OCI-LY7 (cell line): ENCODE measurements around the gene PRKD3. TPM values are rescaled to one million over a fixed set of nuclear protein-coding genes. Genes with fewer than 3 reads are reported as not detected.

Experiments used
- BruUV-seq: library from RNA; stranded (reverse); fragments of 400-500 nt; replicated peaks from 2 replicates; lab custom pipeline; 2021; lab: Mats Ljungman, UMichigan
- CTCF ChIA-PET: fragments of 300-600 bp; sonication (Branson Sonifier 250); formaldehyde crosslinking; loops from one replicate; lab custom pipeline; 2022; ENCODE audit warnings: antibody characterized with exemption; ENCODE audit not compliant: unreplicated experiment; lab: Charles Lee
- POLR2A ChIA-PET: fragments of 300-600 bp; sonication (Branson Sonifier 250); formaldehyde crosslinking; loops from one replicate; lab custom pipeline; 2022; ENCODE audit warnings: antibody characterized with exemption; lab: Charles Lee
- DNase-seq: peaks from one replicate; pipeline ENCODE4 v3.0.0-alpha.2; 2015; ENCODE audit warnings: low spot score
- H2AFZ ChIP-seq: fragments of 200-600 bp; sonication (generic), shearing (Covaris generic); 2 replicates; pipeline ENCODE4 v1.6.1; 2014; ENCODE audit warnings: mild to moderate bottlenecking, antibody characterized with exemption, low read length, moderate library complexity
- H3K27ac ChIP-seq: fragments of 200-600 bp; sonication (generic); 2 replicates; pipeline ENCODE4 v1.5.1; 2014; ENCODE audit warnings: mixed run types, low read depth, mild to moderate bottlenecking, moderate library complexity, low read length, inconsistent platforms; ENCODE audit not compliant: poor library complexity, severe bottlenecking
- H3K36me3 ChIP-seq: fragments of 200-600 bp; sonication (generic); 2 replicates; pipeline ENCODE4 v1.6.1; 2014; ENCODE audit warnings: mild to moderate bottlenecking, antibody characterized with exemption, low read length, moderate library complexity, mixed read lengths; ENCODE audit not compliant: insufficient read depth
- H3K4me1 ChIP-seq: fragments of 200-600 bp; sonication (generic); 2 replicates; pipeline ENCODE4 v1.5.1; 2014; ENCODE audit warnings: mild to moderate bottlenecking, low read length; ENCODE audit not compliant: insufficient read depth, poor library complexity, severe bottlenecking
- H3K4me2 ChIP-seq: fragments of 200-600 bp; sonication (generic); 2 replicates; pipeline ENCODE4 v1.6.1; 2014; ENCODE audit warnings: mild to moderate bottlenecking, low read length
- H3K4me3 ChIP-seq: fragments of 200-600 bp; sonication (generic); 2 replicates; pipeline ENCODE4 v1.5.1; 2014; ENCODE audit warnings: mild to moderate bottlenecking, low read depth, low read length; ENCODE audit not compliant: poor library complexity, severe bottlenecking
- H3K79me2 ChIP-seq: fragments of 200-600 bp; sonication (generic); 2 replicates; pipeline ENCODE4 v1.6.1; 2016; ENCODE audit warnings: low read depth, mild to moderate bottlenecking, low read length, moderate library complexity, mixed read lengths; ENCODE audit not compliant: insufficient read depth
- H3K9me2 ChIP-seq: fragments of 200-600 bp; sonication (generic); 2 replicates; pipeline ENCODE4 v1.6.1; 2016; ENCODE audit warnings: mild to moderate bottlenecking, low read length, mixed read lengths; ENCODE audit not compliant: insufficient read depth
- H3K9me3 ChIP-seq: fragments of 200-600 bp; sonication (generic); 2 replicates; pipeline ENCODE4 v1.6.1; 2014; ENCODE audit warnings: mild to moderate bottlenecking, mixed run types, low read length, mixed read lengths
- H4K20me1 ChIP-seq: fragments of 200-600 bp; sonication (generic); 2 replicates; pipeline ENCODE4 v1.6.1; 2014; ENCODE audit warnings: mild to moderate bottlenecking, antibody characterized with exemption, low read length, moderate library complexity, mixed read lengths; ENCODE audit not compliant: insufficient read depth
- CTCF ChIP-seq: fragments of 200-600 bp; sonication (generic); conservative IDR thresholded peaks from 2 replicates; pipeline ENCODE4 v1.5.1; 2014; ENCODE audit warnings: mild to moderate bottlenecking, antibody characterized with exemption, low read length, moderate library complexity, mixed read lengths
- EZH2phosphoT487 ChIP-seq: fragments of 200-600 bp; sonication (generic); IDR thresholded peaks from 2 replicates; pipeline ENCODE4 v1.6.1; 2018; ENCODE audit warnings: low read depth, borderline replicate concordance, mild to moderate bottlenecking, mixed run types, antibody characterized with exemption, low read length, moderate library complexity, mixed read lengths
- intact Hi-C: fragments of 100-400 bp; cut with micrococcal nuclease; formaldehyde crosslinking; loops from one replicate; pipeline ENCODE4 v1.10.0; 2022; ENCODE audit not compliant: unreplicated experiment
- total RNA-seq, 2 experiments: library from RNA; depleted of rRNA in 1 of 2; stranded (reverse); fragments of >200 nt in 1 of 2; shearing (Covaris generic) in 1 of 2; gene quantifications; 2 replicates each; pipeline ENCODE4 v1.2.3, GENCODE V29; 2014 to 2022

PRKD3 gene
- total RNA-seq, 2 experiments from 2014 or later: 74.3 to 174 TPM

- TF ChIP-seq EZH2phosphoT487 (no peak), CTCF (no peak)
- Histone ChIP-seq H3K79me2 (peaks cover 98% of the 10 kb centered on the region), H3K4me1 (peaks cover 47% of the 10 kb centered on the region), H3K4me3 (no peak overlapping the region), H3K4me2 (peak overlapping the region; percentile 8; the same call in 1 of the 2 replicates), H3K9me3 (peaks cover 19% of the 10 kb centered on the region; the same call in 1 of the 2 replicates), H3K36me3 (peaks cover 90% of the 10 kb centered on the region), H4K20me1 (peaks cover 31% of the 10 kb centered on the region), H3K27ac (no peak overlapping the region), H2AFZ (no peak overlapping the region), H3K9me2 (no peaks in the 10 kb centered on the region)
- no TSS peak for BruUV-seq
- CTCF ChIA-PET: no interaction called here
- intact Hi-C loops: no loop called here
- DNase-seq: no peak
- POLR2A ChIA-PET: interaction anchor here (0.6 to 3.3 kb wide), 13 partner anchors 8 to 126 kb away, joined by 3 to 29 read pairs (median 4); no protein-coding TSS in a partner anchor
Observed at GRCh38 chr2:37307500-37307899, 17.1 kb downstream of the PRKD3 start.

- Histone ChIP-seq H2AFZ (no peak overlapping the region), H4K20me1 (peaks cover 16% of the 10 kb centered on the region), H3K9me2 (no peaks in the 10 kb centered on the region), H3K9me3 (peaks cover 22% of the 10 kb centered on the region; the same call in 1 of the 2 replicates), H3K4me3 (no peak overlapping the region), H3K79me2 (peaks cover 98% of the 10 kb centered on the region), H3K4me1 (peaks cover 32% of the 10 kb centered on the region), H3K27ac (peak overlapping the region; percentile 13), H3K4me2 (peak overlapping the region; percentile 30; the same call in 1 of the 2 replicates), H3K36me3 (peaks cover 91% of the 10 kb centered on the region)
- no TSS peak for BruUV-seq
- TF ChIP-seq CTCF (no peak), EZH2phosphoT487 (no peak)
- ChIA-PET CTCF (no interaction called here), POLR2A (interaction anchor here (2.3 to 3.3 kb wide), 2 partner anchors 12 to 71 kb away, joined by 6 to 29 read pairs; no protein-coding TSS in a partner anchor)
- DNase-seq: no peak
- intact Hi-C loops: no loop called here
Observed at GRCh38 chr2:37306024-37306423, 18.6 kb downstream of the PRKD3 start.

- ChIA-PET CTCF (no interaction called here), POLR2A (interaction anchor here (2.8 kb wide), 1 partner anchor 11 kb away, joined by 28 read pairs; no protein-coding TSS in a partner anchor)
- Histone ChIP-seq H3K79me2 (peaks cover 100% of the 10 kb centered on the region), H4K20me1 (peaks cover 15% of the 10 kb centered on the region), H3K27ac (no peak overlapping the region), H3K9me3 (peaks cover 22% of the 10 kb centered on the region; the same call in 1 of the 2 replicates), H3K9me2 (no peaks in the 10 kb centered on the region), H2AFZ (no peak overlapping the region), H3K4me3 (no peak overlapping the region), H3K4me2 (no peak overlapping the region), H3K4me1 (peaks cover 25% of the 10 kb centered on the region), H3K36me3 (peaks cover 92% of the 10 kb centered on the region)
- intact Hi-C loops: no loop called here
- TF ChIP-seq CTCF (no peak), EZH2phosphoT487 (no peak)
- no TSS peak for BruUV-seq
- DNase-seq: no peak
Observed at GRCh38 chr2:37302701-37303252, 21.9 kb downstream of the PRKD3 start.
